ENCODE measurements around the gene DCDC2. TPM values are rescaled to one million over a fixed set of nuclear protein-coding genes. Genes with fewer than 3 reads are reported as not detected.
"Not testable (repeated sequence)": the region's sequence is repeated elsewhere in the genome, so short reads cannot be mapped to it uniquely, and the experiment has no call there.

Gene DCDC2
- total and polyA plus RNA-seq, 2 donors (not counting 1 experiment from before 2014, with no cell fraction given), result not detected

GRCh38 chr6:24311775-24312174 lies 46.1 kb downstream of the DCDC2 start:
- CTCF ChIA-PET; H4K20me1 ChIP-seq (ENCODE audit: control insufficient read depth, insufficient read depth, low read length, poor library complexity, severe bottlenecking); H3K4me2 ChIP-seq (replicated peaks; ENCODE audit: low read depth, low read length, poor library complexity, severe bottlenecking); H3K27me3 ChIP-seq (replicated peaks in 1 of 4; ENCODE audit: control extremely low read depth in 1 of 4, control insufficient read depth in 3 of 4, insufficient read depth in 4 of 4, low read length in 3 of 4); H3K27ac ChIP-seq (ENCODE audit: low read length in 2 of 2); H3K4me3 ChIP-seq (ENCODE audit: control extremely low read depth in 1 of 5, extremely low read depth in 1 of 5, insufficient read depth in 1 of 5, low read depth in 2 of 5, low read length in 4 of 5); H3K9ac ChIP-seq (ENCODE audit: low read length); H3K4me3 Mint-ChIP-seq; H3K36me3 ChIP-seq (replicated peaks in 1 of 2; ENCODE audit: control extremely low read depth in 1 of 2, control insufficient read depth in 1 of 2, extremely low read depth in 1 of 2, insufficient read depth in 2 of 2, low read length in 1 of 2); H3K27ac Mint-ChIP-seq; H3K9me3 Mint-ChIP-seq (ENCODE audit: insufficient read depth); POLR2A ChIA-PET; H3K9me3 ChIP-seq (ENCODE audit: control extremely low read depth in 1 of 3, control insufficient read depth in 2 of 3, insufficient read depth in 1 of 3, low read length in 2 of 3); intact Hi-C loops (cut with micrococcal nuclease); H3K4me1 Mint-ChIP-seq; H2AFZ ChIP-seq (ENCODE audit: insufficient read depth, low read depth, low read length, poor library complexity, severe bottlenecking); H3K4me1 ChIP-seq (ENCODE audit: control insufficient read depth in 2 of 2, insufficient read depth in 2 of 2, low read length in 2 of 2); H3K79me2 ChIP-seq (ENCODE audit: control insufficient read depth, insufficient read depth, low read length); DNase-seq; ATAC-seq (ENCODE audit: low read depth): not testable (repeated sequence)
- peaks cover 27% of the 10 kb centered on the region for H3K27me3 Mint-ChIP-seq
- 98% methylated on average over 4 of the region's 4 CpGs for WGBS (ENCODE audit: insufficient coverage)

- H3K27ac ChIP-seq (ENCODE audit: low read length in 2 of 2), result no peak overlapping the region
- H3K27ac Mint-ChIP-seq, result no peak overlapping the region
- WGBS (ENCODE audit: insufficient coverage), result no CpG with 5 or more reads among the region's 1 CpG
- no peak overlapping the region for H2AFZ ChIP-seq (ENCODE audit: insufficient read depth, low read depth, low read length, poor library complexity, severe bottlenecking)
- intact Hi-C loops (cut with micrococcal nuclease), result no loop called here
- POLR2A ChIA-PET, result no interaction called here
- H3K9ac ChIP-seq (ENCODE audit: low read length), result no peak overlapping the region
- TF ChIP-seq EZH2 (IDR thresholded peaks at IDR 0.05; ENCODE audit: borderline replicate concordance, insufficient read depth, low read depth, low read length, poor library complexity, severe bottlenecking) (no peak), CTCF (IDR thresholded peaks at IDR 0.05) (no peak)
- no peaks in the 10 kb centered on the region for H4K20me1 ChIP-seq (ENCODE audit: control insufficient read depth, insufficient read depth, low read length, poor library complexity, severe bottlenecking)
- H3K9me3 Mint-ChIP-seq (ENCODE audit: insufficient read depth), result peaks cover 10% of the 10 kb centered on the region
- DNase-seq (no peak), ATAC-seq (ENCODE audit: low read depth) (no peak)
- H3K27me3 Mint-ChIP-seq, result peaks cover 10% of the 10 kb centered on the region
- no peak overlapping the region for H3K4me3 ChIP-seq (ENCODE audit: control extremely low read depth in 1 of 5, extremely low read depth in 1 of 5, insufficient read depth in 1 of 5, low read depth in 2 of 5, low read length in 4 of 5)
- peaks cover 0 to 4% (median 0%) of the 10 kb centered on the region in 4 experiments for H3K27me3 ChIP-seq (replicated peaks in 1 of 4; ENCODE audit: control extremely low read depth in 1 of 4, control insufficient read depth in 3 of 4, insufficient read depth in 4 of 4, low read length in 3 of 4)
- H3K36me3 ChIP-seq (replicated peaks in 1 of 2; ENCODE audit: control extremely low read depth in 1 of 2, control insufficient read depth in 1 of 2, extremely low read depth in 1 of 2, insufficient read depth in 2 of 2, low read length in 1 of 2), result no peaks in the 10 kb centered on the region
- peaks cover 0 to 5% (median 4%) of the 10 kb centered on the region in 3 donors for H3K9me3 ChIP-seq (ENCODE audit: control extremely low read depth in 1 of 3, control insufficient read depth in 2 of 3, insufficient read depth in 1 of 3, low read length in 2 of 3)
- no peak overlapping the region for H3K4me2 ChIP-seq (replicated peaks; ENCODE audit: low read depth, low read length, poor library complexity, severe bottlenecking)
- no peak overlapping the region for H3K4me3 Mint-ChIP-seq
- CTCF ChIA-PET, result no interaction called here
- no peaks in the 10 kb centered on the region for H3K79me2 ChIP-seq (ENCODE audit: control insufficient read depth, insufficient read depth, low read length)
- no peaks in the 10 kb centered on the region for H3K4me1 Mint-ChIP-seq
- no peaks in the 10 kb centered on the region for H3K4me1 ChIP-seq (ENCODE audit: control insufficient read depth in 2 of 2, insufficient read depth in 2 of 2, low read length in 2 of 2)
Measured at GRCh38 chr6:24307881-24308280, 50.0 kb downstream of the DCDC2 start.
